OCI-LY3 (cell line): ENCODE results near the gene MACROD2.

ENCODE experiments used
- CTCF ChIP-seq: fragments of 200-600, 300-600 bp; sonication (generic); IDR thresholded peaks from 2 replicates; pipeline ENCODE4 v1.5.1; 2014; ENCODE audit warnings: antibody characterized with exemption, low read length, low read depth
- EZH2phosphoT487 ChIP-seq: fragments of 200-600 bp; shearing (Covaris generic); IDR thresholded peaks from 2 replicates; pipeline ENCODE4 v1.6.1; 2018; ENCODE audit warnings: antibody characterized with exemption, mixed run types, low read depth

- peak; percentile 20; the same call in 1 of the 2 replicates for TF ChIP-seq CTCF
- no peak for TF ChIP-seq EZH2phosphoT487
Measured at GRCh38 chr20:14790771-14791620, 795.7 kb downstream of the MACROD2 start.
